KG1 (cell line): ENCODE results near the gene OSBPL8.

Source experiments
- DNase-seq: peaks from one replicate; lab custom pipeline; 2025; lab: John Stamatoyannopoulos, UW

Gene OSBPL8

DNA sequence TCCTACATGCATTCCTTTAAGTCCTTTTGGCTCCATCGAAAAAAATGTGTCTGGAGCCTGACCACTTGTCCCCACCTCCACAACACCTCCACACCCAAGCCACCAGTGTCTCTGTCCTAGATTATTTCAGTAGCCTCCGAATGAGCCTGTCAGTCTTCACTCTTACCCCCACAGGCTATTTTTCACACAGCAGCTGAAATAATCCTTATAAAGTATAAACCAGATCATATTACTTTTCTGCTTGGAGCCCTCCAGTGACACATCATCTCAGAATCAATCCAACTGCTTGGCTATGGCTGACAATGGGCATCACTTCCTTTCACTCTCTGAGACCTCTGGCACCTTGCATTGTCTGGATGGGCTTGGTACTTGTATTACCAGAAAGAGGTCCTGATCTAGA lies 256.2 kb downstream of the OSBPL8 start:
- DNase-seq, result no peak
